ENCODE measurements around the gene PTGES3.

DNA sequence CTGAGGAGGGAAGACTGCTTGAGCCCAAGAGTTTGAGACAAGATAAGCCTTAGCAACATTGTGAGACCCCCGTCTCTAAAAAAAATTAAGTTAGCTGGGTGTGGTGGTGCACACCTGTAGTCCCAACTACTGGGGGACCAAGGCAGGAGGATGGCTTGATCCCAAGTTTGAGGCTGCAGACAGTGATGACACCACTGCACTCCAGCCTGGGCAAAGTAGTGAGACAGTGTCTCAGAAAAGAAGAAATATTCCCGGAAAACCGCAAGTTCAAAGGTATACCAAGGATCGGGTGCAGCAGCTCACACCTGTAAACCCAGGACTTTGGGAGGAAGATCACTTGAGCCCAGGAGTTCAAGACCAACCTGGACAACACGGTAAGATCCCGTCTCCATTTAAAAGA, 5.8 kb downstream of the PTGES3 start:
- TF ChIP-seq CTCF (IDR thresholded peaks at IDR 0.05) (no peak), POLR2A (IDR thresholded peaks at IDR 0.05) (no peak)
